ENCODE measurements around the gene SRCIN1.

The SRCIN1 gene

DNA sequence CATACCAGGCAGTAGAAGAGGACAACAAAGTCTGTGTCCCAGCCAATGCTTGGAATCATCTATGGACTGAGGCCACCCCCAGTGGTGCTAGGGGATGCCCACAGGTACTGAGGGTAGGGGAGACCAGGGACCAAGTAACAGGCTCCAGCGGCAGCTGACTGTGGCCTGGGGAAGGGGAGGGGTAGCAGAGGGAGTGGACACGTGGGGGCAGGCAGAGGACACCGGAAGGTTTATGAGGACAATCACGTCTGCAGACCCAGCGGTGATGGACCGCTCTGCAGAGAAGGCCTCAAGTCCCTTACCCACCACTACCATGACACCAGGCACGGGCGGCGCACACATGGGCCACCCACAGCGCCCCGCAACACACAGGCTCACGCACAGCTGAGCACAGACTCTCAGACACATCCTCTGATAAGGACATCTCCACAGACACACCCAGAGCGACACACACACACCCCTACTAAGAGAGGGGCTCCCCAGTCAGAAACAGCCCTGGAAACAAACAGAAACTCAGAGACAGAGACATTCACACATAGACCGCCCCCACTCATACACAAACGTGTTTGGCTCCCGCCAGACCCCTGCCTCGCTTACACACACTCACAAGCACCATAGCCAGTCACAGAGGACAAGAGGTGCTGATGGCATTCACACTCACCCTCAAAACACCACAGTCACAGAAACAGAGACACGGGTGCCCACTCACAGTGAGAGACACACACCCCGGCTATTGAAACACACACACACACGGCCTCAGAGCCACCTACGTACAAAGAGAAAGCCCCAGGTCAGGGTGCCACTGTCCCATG, 35.8 kb downstream of the SRCIN1 start:
- peaks cover 2% of the 10 kb centered on the region for H3K4me1 Mint-ChIP-seq
- H3K27me3 Mint-ChIP-seq: peaks cover 84% of the 10 kb centered on the region
- DNase-seq (no peak), ATAC-seq (no peak)
- H3K36me3 Mint-ChIP-seq (ENCODE audit: low read depth): no peaks in the 10 kb centered on the region
- no peak overlapping the region for H3K4me3 Mint-ChIP-seq
- H3K9me3 Mint-ChIP-seq: no peaks in the 10 kb centered on the region
- H3K27ac Mint-ChIP-seq: no peak overlapping the region

DNA sequence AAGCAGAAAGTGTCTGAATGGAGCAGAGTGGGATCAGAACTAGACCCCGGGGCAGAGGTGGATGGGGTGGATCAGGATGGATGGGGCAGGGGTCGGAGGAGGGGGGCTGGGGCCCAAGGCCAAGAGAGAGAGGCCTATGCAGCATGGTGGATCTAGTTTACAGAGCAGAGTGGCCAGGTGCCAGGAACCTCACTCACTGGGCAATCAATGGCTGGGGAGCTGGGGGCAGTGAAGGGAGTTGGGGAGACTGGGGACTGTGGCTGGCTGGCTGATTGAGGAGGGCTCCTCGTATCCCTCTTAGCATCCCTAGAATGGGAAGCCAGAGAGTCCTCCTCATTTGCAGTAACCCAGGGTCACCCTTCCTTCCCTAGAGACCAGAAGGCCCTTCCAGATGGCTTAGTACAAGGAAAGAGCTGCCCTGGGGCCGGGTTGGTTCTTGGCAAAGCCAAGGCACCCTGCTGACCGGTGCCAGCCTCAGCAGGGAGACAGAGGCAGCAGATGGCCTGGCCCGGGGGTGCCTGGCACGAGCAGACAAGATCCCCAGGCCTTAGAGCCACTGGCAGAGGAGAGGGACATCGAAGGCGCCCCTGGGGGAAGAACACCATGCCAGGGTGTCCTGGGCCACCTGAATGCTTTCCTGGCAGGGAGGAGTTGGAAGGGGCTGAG, 36.8 kb downstream of the SRCIN1 start:
- DNase-seq (no peak), ATAC-seq (no peak)
- no peak overlapping the region for H3K27ac Mint-ChIP-seq
- H3K4me1 Mint-ChIP-seq: peaks cover 5% of the 10 kb centered on the region
- H3K9me3 Mint-ChIP-seq: no peaks in the 10 kb centered on the region
- no peaks in the 10 kb centered on the region for H3K36me3 Mint-ChIP-seq (ENCODE audit: low read depth)
- H3K4me3 Mint-ChIP-seq: no peak overlapping the region
- H3K27me3 Mint-ChIP-seq: peaks cover 85% of the 10 kb centered on the region

DNA sequence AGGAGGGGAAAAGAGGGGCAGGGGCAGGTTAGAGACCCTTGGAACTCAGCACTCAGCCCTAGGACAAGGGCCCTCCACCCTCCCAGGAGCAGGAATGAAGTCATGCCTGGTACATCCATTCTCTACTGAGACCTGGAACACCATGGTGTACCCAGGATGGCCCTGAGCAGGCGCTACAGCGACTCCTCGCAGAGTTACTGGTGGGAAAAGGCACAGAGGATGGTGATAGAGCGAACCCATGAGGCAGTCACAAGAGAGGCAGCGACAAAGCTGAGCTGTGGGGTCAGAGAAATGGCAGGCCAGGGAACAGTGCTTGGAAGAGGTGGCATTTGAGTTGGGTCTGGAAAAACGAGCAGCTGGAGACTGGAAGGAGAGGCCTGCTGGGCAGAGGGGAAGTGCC, 37.5 kb downstream of the SRCIN1 start:
- H3K36me3 Mint-ChIP-seq (ENCODE audit: low read depth): no peaks in the 10 kb centered on the region
- ATAC-seq: no peak
- H3K9me3 Mint-ChIP-seq: no peaks in the 10 kb centered on the region
- no peak overlapping the region for H3K27ac Mint-ChIP-seq
- no peak for DNase-seq
- H3K4me3 Mint-ChIP-seq: no peak overlapping the region
- H3K4me1 Mint-ChIP-seq: peaks cover 6% of the 10 kb centered on the region
- peaks cover 84% of the 10 kb centered on the region for H3K27me3 Mint-ChIP-seq

DNA sequence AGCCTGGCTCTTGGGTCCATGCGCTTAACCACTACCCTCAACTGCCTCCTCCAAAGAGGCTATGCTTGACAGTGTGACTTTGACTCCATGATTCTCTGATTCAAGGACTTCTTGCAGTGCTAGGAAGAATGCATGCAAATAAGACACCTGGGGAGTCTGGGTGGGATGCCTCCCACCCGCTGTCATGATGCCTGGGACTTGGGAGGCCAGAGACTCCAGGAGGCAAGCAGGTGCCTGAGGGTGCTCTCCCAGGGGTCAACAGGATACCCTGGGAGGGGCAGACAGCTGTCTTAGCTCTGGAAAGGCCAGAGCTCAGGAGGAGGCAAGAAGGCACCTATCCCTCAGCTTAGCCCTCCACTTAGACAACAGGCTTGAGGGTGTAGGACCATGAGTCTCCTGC, 38.4 kb downstream of the SRCIN1 start:
- ATAC-seq: no peak
- Mint-ChIP-seq H3K4me3 (no peak overlapping the region), H3K9me3 (no peaks in the 10 kb centered on the region), H3K36me3 (ENCODE audit: low read depth) (no peaks in the 10 kb centered on the region), H3K27ac (no peak overlapping the region), H3K4me1 (peaks cover 7% of the 10 kb centered on the region), H3K27me3 (peaks cover 87% of the 10 kb centered on the region)
- no peak for DNase-seq

DNA sequence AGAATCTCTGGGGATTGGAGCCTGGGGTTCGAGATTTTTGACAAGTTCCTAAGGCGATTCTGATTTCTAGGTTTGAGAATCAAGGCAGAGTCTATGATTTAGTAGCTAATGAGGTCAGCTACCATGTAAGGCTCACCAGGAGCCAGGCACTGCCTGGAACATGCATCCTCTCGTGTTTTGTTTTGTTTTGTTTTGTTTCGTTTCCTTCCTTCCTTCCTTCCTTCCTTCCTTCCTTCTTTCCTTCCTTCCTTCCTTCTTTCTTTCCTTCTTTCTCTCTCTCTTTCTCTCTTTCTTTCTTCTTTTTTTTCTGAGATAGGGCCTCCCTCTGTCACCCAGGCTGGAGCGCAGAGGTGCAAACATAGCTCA, 39.1 kb downstream of the SRCIN1 start:
- peaks cover 86% of the 10 kb centered on the region for H3K27me3 Mint-ChIP-seq
- DNase-seq (no peak), ATAC-seq (no peak)
- peaks cover 7% of the 10 kb centered on the region for H3K4me1 Mint-ChIP-seq
- H3K4me3 Mint-ChIP-seq: no peak overlapping the region
- H3K27ac Mint-ChIP-seq: no peak overlapping the region
- no peaks in the 10 kb centered on the region for H3K36me3 Mint-ChIP-seq (ENCODE audit: low read depth)
- H3K9me3 Mint-ChIP-seq: no peaks in the 10 kb centered on the region

DNA sequence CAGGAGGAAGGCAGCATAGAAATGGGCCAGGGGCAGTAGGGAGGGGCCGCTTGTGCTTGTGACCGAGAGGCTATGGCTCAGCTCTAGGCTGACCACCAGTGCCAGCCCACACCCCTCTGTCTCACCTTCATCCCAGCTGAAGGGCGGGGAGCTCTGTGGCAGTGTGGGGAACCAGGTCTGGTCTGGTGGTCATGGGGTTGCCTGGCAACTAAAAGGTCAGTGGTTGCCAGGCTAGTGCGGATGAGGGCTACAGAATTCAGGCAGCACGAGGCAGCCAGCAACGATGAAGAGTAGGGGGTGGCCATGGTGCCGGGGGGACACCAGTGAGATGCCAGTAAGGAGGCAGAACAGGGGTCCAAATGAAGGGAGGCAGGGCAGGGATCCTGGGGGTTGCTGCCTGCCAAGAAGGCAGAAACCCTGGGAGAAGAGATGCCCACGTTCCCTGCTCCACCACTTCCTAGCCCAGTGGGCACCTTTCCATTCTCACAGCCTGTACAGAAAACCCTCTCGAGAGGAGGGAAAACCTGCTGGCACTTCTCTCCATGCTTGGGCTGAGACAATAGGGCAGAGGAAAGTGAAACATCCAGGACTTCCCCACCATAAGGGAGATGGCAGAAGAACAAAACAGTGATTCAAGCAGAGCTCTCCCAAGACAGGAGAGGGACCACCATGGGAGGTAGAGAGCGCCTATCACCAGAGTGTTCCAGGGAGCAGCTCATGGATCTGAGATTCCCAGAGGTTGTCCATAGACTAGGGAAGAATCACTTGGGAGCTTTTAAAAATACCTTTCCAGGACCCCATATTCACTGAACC, 39.7 kb downstream of the SRCIN1 start:
- ATAC-seq: no peak
- no peak for DNase-seq
- H3K27ac Mint-ChIP-seq: no peak overlapping the region
- no peaks in the 10 kb centered on the region for H3K9me3 Mint-ChIP-seq
- H3K4me1 Mint-ChIP-seq: peaks cover 7% of the 10 kb centered on the region
- H3K27me3 Mint-ChIP-seq: peaks cover 83% of the 10 kb centered on the region
- H3K36me3 Mint-ChIP-seq (ENCODE audit: low read depth): no peaks in the 10 kb centered on the region
- H3K4me3 Mint-ChIP-seq: no peak overlapping the region

DNA sequence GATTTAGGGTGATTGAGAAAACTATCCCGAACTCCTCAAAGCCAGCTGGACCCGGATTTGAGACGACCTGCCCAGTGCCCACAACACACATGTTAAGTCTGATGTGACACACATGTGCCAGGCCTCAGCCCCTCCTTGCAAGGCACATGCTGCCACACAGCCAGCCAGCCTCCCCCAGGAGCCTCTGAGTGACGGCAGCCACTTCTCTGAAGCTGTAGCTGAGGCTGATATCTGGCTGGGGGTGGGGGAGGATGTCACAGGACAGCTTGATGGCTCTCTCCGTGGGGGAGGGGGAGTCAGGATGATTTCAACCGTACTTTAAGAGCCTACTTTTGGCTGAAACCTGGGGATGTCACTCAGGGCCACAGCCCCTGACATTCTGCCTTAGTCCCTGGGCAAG, 40.9 kb downstream of the SRCIN1 start:
- DNase-seq (no peak), ATAC-seq (no peak)
- Mint-ChIP-seq H3K4me1 (peaks cover 15% of the 10 kb centered on the region), H3K9me3 (no peaks in the 10 kb centered on the region), H3K4me3 (no peak overlapping the region), H3K36me3 (ENCODE audit: low read depth) (no peaks in the 10 kb centered on the region), H3K27ac (no peak overlapping the region), H3K27me3 (peaks cover 82% of the 10 kb centered on the region)

DNA sequence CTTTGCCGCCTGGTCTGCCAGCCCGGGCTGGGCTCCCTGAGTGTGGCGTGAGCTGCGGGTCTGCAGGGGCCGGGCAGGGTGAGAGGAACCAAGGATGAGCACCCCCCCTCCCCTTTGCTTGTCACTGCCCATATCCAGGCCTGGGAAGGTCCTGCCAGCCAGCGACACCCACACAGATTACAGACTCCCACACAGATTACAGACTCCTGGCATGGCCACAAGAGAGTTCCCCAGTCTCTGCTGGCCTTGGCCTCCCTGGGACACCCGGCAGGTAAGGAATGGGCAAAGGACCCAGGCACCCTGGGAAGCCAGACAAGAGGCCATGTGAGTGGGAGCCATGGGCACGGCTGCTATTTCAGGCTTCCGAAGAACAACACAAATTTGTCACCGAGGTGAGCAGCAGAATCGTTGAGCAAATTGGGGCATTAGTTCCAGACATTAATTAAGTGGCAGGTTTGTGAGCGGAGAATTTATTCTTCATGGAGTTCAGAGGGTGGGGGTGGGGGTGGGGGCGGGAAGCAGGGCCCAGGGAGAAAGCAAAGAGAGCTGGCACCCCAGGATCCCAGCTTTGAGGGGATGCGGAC, 41.4 kb downstream of the SRCIN1 start:
- no peaks in the 10 kb centered on the region for H3K9me3 Mint-ChIP-seq
- H3K36me3 Mint-ChIP-seq (ENCODE audit: low read depth): no peaks in the 10 kb centered on the region
- ATAC-seq: no peak
- H3K4me1 Mint-ChIP-seq: peaks cover 18% of the 10 kb centered on the region
- peaks cover 80% of the 10 kb centered on the region for H3K27me3 Mint-ChIP-seq
- DNase-seq: no peak
- H3K27ac Mint-ChIP-seq: no peak overlapping the region
- H3K4me3 Mint-ChIP-seq: no peak overlapping the region

DNA sequence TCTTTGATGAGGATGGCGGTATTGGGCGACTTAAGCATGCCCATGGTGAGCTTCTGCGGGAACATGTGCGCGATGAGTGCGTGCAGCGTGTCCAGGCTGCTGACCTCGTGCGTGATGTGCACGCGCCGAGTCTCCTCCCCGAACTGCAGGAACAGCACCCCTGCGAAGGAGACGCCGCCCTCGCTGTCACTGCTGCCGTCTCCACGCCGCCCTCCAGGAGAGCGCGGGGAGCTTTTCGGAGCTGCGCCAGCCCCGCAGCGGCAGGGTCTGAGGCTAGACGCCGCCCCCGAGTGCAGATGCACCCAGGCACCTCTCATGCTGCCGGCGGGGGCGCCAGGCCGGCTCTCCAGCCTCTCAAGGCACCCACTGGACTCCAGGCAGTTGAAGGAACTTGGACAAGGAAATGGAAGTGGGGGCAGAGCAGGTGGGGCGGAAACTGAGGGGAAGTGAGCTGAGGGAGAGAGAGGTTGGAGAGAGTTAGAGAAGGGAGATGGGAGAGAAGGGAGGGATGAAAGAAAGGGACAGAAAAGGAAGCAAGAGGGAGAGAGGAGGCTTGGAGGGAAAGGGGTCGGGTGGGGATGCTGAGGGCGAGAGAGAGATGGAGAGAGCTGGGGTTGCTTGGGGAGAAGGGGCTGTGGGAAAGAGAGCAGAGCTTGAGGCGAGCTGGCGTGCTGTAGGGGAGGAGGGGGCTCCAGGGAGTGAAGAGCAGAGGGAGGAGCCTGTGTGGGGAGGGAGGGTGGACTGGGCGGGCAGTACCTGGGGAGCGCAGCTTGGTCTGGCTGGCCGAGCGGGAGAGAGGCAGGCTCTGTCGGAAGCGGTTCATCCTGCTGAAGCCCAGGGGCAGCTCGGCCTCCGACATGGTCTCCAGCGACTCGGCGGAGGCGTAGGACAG, 42.1 kb downstream of the SRCIN1 start:
- Mint-ChIP-seq H3K9me3 (no peaks in the 10 kb centered on the region), H3K4me3 (no peak overlapping the region), H3K36me3 (ENCODE audit: low read depth) (no peaks in the 10 kb centered on the region), H3K27ac (no peak overlapping the region), H3K4me1 (peaks cover 24% of the 10 kb centered on the region), H3K27me3 (peaks cover 78% of the 10 kb centered on the region)
- ATAC-seq (no peak), DNase-seq (no peak)

DNA sequence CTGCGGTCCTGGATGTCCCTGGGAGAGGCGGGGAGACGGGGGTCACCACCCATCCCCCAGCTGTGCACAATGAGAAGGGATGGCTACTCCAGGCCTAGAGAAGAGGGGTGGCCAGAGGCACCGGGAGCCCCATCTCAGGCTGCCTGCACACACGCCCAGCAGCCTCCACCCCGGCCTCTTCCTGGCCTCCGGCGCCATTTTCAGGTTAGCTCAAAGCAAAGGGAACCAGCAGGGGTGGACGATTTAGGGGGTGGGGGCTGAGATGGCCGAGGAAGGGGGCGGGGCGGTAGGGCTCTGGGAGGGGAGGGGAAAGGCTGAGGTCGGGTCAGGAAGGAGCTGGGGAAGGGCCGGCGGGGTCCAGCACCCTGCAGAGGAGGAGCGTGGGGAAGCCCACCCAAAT, 42.8 kb downstream of the SRCIN1 start:
- H3K36me3 Mint-ChIP-seq (ENCODE audit: low read depth): no peaks in the 10 kb centered on the region
- DNase-seq (no peak), ATAC-seq (no peak)
- H3K27ac Mint-ChIP-seq: no peak overlapping the region
- H3K4me3 Mint-ChIP-seq: no peak overlapping the region
- H3K4me1 Mint-ChIP-seq: peaks cover 29% of the 10 kb centered on the region
- H3K9me3 Mint-ChIP-seq: no peaks in the 10 kb centered on the region
- H3K27me3 Mint-ChIP-seq: peaks cover 71% of the 10 kb centered on the region

DNA sequence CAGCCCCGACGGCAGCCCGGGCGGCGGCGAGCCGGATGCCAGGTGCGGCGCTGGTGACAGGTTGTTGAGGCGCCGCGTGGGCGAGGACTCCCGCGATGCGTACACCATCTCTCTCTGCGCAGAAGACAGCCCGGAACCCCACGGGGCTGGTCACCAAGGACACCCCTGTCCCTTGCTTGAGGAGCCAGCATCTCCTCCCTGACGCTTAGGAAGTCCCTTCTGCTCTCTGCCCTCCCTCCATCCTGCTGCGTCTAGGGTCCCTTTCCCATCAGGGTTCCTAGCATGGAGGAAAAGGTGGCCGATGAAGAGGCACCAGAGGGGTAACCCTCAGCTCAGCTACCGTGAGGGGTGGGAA, 43.6 kb downstream of the SRCIN1 start:
- no peak for DNase-seq
- H3K9me3 Mint-ChIP-seq: no peaks in the 10 kb centered on the region
- no peaks in the 10 kb centered on the region for H3K36me3 Mint-ChIP-seq (ENCODE audit: low read depth)
- peaks cover 65% of the 10 kb centered on the region for H3K27me3 Mint-ChIP-seq
- H3K27ac Mint-ChIP-seq: no peak overlapping the region
- H3K4me1 Mint-ChIP-seq: peaks cover 29% of the 10 kb centered on the region
- no peak for ATAC-seq
- H3K4me3 Mint-ChIP-seq: no peak overlapping the region

DNA sequence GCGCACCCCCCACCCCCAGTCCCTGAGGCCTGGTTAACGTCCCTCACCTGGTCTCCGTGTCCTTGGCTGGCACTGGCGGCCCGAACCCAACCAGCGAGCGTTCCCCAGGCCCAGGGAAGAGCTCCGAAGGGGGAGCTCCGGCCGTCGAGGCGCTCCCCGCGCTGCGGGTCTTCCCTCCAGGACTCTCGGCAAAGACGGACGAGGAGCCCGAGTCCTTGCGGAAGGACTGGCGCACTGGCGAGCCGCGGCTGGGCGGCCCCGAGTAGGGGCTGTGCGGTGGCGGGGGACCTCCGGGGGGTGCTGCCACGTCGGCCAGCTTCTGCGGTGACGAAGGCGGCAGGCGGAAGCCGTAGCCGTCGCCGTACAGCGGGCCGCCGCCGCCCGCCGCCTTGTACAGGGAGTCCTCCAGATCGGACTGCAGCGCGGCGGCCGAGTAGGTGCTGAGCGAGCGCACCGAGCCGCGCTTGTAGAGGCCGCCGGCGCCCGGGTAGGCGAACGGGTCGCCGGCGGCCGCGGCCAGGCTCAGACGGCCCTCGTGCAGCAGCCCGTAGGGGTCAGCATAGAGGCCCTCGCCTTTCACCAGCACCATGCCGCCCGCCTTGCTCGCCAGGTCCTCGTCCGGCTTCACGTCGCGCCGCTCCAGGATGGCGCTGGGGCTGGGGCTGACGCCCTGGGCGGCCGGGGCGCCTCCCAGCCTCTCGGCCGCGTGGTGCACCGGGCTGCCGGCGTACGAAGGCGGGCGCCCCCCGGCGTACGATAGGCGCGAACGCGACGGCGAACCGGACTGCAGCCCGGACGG, 44.1 kb downstream of the SRCIN1 start:
- Mint-ChIP-seq H3K9me3 (no peaks in the 10 kb centered on the region), H3K27me3 (peaks cover 60% of the 10 kb centered on the region), H3K4me3 (no peak overlapping the region), H3K36me3 (ENCODE audit: low read depth) (no peaks in the 10 kb centered on the region), H3K27ac (no peak overlapping the region), H3K4me1 (peaks cover 29% of the 10 kb centered on the region)
- no peak for ATAC-seq
- DNase-seq: no peak

DNA sequence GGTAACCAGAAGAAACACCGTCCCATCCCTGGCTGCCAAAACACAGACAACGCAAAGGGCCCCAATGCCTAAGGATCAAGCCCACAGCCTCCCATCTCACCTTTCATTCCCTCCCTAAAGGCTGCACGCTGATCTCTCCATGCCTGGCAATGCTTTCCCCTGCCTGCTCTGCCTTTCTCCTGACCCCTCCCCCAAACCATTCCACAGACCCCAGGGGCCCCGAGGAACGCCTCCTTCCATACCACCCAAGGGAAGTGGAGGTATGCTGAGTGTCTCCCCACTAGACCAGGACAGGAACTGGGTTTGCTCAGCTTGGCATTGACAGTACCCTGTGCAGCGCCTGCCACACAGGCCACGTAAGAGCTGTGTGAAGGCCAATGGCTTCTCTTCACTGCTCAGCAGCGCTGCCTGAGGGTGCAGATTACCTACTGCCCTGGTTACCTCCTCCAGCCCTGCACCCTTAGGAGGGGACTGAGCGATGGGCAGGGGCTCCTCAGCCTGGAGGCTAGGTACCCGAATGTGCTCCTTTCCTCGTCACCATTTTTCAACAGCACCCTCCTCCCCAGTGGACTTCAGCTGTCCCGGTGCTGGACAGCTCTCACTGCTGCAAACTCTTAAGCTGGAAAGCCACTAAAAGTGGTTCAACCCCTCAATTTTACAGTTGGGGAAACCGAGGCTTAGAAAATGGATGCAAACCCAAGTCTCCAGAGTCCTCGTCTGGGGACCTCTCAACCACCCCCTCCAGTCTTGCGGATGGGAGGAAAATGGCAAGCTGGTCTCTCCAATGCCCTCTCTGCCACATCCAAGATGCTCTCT, 45.0 kb downstream of the SRCIN1 start:
- Mint-ChIP-seq H3K4me1 (peaks cover 29% of the 10 kb centered on the region), H3K4me3 (no peak overlapping the region), H3K27ac (no peak overlapping the region), H3K36me3 (ENCODE audit: low read depth) (no peaks in the 10 kb centered on the region), H3K27me3 (peaks cover 54% of the 10 kb centered on the region), H3K9me3 (no peaks in the 10 kb centered on the region)
- ATAC-seq: no peak
- no peak for DNase-seq

Measured in activated naive CD8-positive, alpha-beta T cell treated with anti-CD3 and anti-CD28 coated beads, Interleukin-2, amount 50 U/mL, for 24 hours (primary cell).